Bronchus fibroblast of lung (primary cell): ENCODE data around the gene CYP27A1. TPM values are rescaled to one million over a fixed set of nuclear protein-coding genes. Genes with fewer than 3 reads are reported as not detected.

Source experiments
- total RNA-seq: library from RNA; depleted of rRNA; stranded (reverse); fragments of >200 nt; gene quantifications from 2 replicates; pipeline ENCODE4 v1.2.3, GENCODE V29; 2015

The CYP27A1 gene
- 14.6 and 15.9 TPM in 2 replicates for total RNA-seq

GRCh38 chr2:218781691-218782527, at the start of gene CYP27A1:
TSS of gene CYP27A1 (plus strand) at chr2:218782147. CDS start at chr2:218782183, 36 bp downstream.

GRCh38 chr2:218831378-218831990, 49.5 kb downstream of the CYP27A1 start, which contains the start of gene PRKAG3:
TSS of gene PRKAG3 (minus strand) at chr2:218831803.

GRCh38 chr2:218859556-218859987, 77.6 kb downstream of the CYP27A1 start, which contains the start of gene WNT6:
TSS of gene WNT6 (plus strand) at chr2:218859805. CDS start at chr2:218860038, 233 bp downstream.

Other genes with a start within 250 kb of the CYP27A1 start
- gene USP37, start 213.8 kb upstream of the CYP27A1 start, total RNA-seq: 4.4 and 5.4 TPM in 2 replicates
- gene CNOT9, start 213.3 kb upstream of the CYP27A1 start, total RNA-seq: 66.4 and 68.4 TPM in 2 replicates
- 0.67 and 0.89 TPM in 2 replicates for gene PLCD4, start 174.2 kb upstream of the CYP27A1 start, total RNA-seq
- gene ZNF142, start 122.5 kb upstream of the CYP27A1 start, total RNA-seq: 11.1 and 11.9 TPM in 2 replicates
- gene BCS1L, start 122.5 kb upstream of the CYP27A1 start, total RNA-seq: 48.6 and 53.8 TPM in 2 replicates
- gene RNF25, start 110.1 kb upstream of the CYP27A1 start, total RNA-seq: 21.7 and 32.4 TPM in 2 replicates
- 11.4 and 14.1 TPM in 2 replicates for gene STK36, start 110.1 kb upstream of the CYP27A1 start, total RNA-seq
- gene TTLL4, start 71.3 kb upstream of the CYP27A1 start, total RNA-seq: 10.3 and 10.8 TPM in 2 replicates
- gene PRKAG3, start 49.7 kb downstream of the CYP27A1 start, total RNA-seq: not detected in 2 replicates
- gene WNT6, start 77.7 kb downstream of the CYP27A1 start, total RNA-seq: not detected in 2 replicates
- gene WNT10A, start 98.7 kb downstream of the CYP27A1 start, total RNA-seq: not detected in 2 replicates
- not detected in 2 replicates for gene CDK5R2, start 177.5 kb downstream of the CYP27A1 start, total RNA-seq
- gene FEV, start 203.0 kb downstream of the CYP27A1 start, total RNA-seq: not detected in 2 replicates
- gene CRYBA2, start 211.3 kb downstream of the CYP27A1 start, total RNA-seq: not detected in 2 replicates